ENCODE data around the gene OPCML. TPM values are rescaled to one million over a fixed set of nuclear protein-coding genes. Genes with fewer than 3 reads are reported as not detected.

OPCML gene
- total and polyA plus RNA-seq, 2 donors (not counting 1 experiment from before 2014, with no cell fraction given): not detected

- Histone ChIP-seq H3K27ac (ENCODE audit: low read length in 2 of 2) (no peak overlapping the region), H3K9ac (ENCODE audit: low read length) (no peak overlapping the region), H3K36me3 (replicated peaks in 1 of 2; ENCODE audit: control extremely low read depth in 1 of 2, control insufficient read depth in 1 of 2, extremely low read depth in 1 of 2, insufficient read depth in 2 of 2, low read length in 1 of 2) (no peaks in the 10 kb centered on the region), H2AFZ (ENCODE audit: insufficient read depth, low read depth, low read length, poor library complexity, severe bottlenecking) (no peak overlapping the region), H3K4me3 (ENCODE audit: control extremely low read depth in 1 of 5, extremely low read depth in 1 of 5, insufficient read depth in 1 of 5, low read depth in 2 of 5, low read length in 4 of 5) (no peak overlapping the region), H3K9me3 (ENCODE audit: control extremely low read depth in 1 of 3, control insufficient read depth in 2 of 3, insufficient read depth in 1 of 3, low read length in 2 of 3) (peaks cover 0 to 3% (median 0%) of the 10 kb centered on the region in 3 donors), H3K27me3 (replicated peaks in 1 of 4; ENCODE audit: control extremely low read depth in 1 of 4, control insufficient read depth in 3 of 4, insufficient read depth in 4 of 4, low read length in 3 of 4) (no peaks in the 10 kb centered on the region), H3K79me2 (ENCODE audit: control insufficient read depth, insufficient read depth, low read length) (no peaks in the 10 kb centered on the region), H3K4me2 (replicated peaks; ENCODE audit: low read depth, low read length, poor library complexity, severe bottlenecking) (no peak overlapping the region), H3K4me1 (ENCODE audit: control insufficient read depth in 2 of 2, insufficient read depth in 2 of 2, low read length in 2 of 2) (no peaks in the 10 kb centered on the region), H4K20me1 (ENCODE audit: control insufficient read depth, insufficient read depth, low read length, poor library complexity, severe bottlenecking) (no peaks in the 10 kb centered on the region)
- Mint-ChIP-seq H3K9me3 (ENCODE audit: insufficient read depth) (peaks cover 6% of the 10 kb centered on the region), H3K27ac (no peak overlapping the region), H3K4me3 (no peak overlapping the region), H3K27me3 (no peaks in the 10 kb centered on the region), H3K4me1 (no peaks in the 10 kb centered on the region)
- ChIA-PET POLR2A (no interaction called here), CTCF (no interaction called here)
- WGBS (ENCODE audit: insufficient coverage): 100% methylated on average over 1 of the region's 3 CpGs
- intact Hi-C loops (cut with micrococcal nuclease): no loop called here
- TF ChIP-seq CTCF (IDR thresholded peaks at IDR 0.05) (no peak), EZH2 (IDR thresholded peaks at IDR 0.05; ENCODE audit: borderline replicate concordance, insufficient read depth, low read depth, low read length, poor library complexity, severe bottlenecking) (no peak)
- no peak for ATAC-seq (ENCODE audit: low read depth)
- no peak for DNase-seq
These were observed 780.6 kb downstream of the OPCML start for GRCh38 chr11:132751516-132752250.

GRCh38 chr11:132746305-132746704 lies 786.0 kb downstream of the OPCML start:
- 66% methylated on average over 5 of the region's 5 CpGs for whole genome bisulfite sequencing (ENCODE audit: insufficient coverage)
- POLR2A ChIA-PET: no interaction called here

More at GRCh38 chr11:132746305-132746704, 786.0 kb downstream of the OPCML start:
- Mint-ChIP-seq H3K4me1 (no peaks in the 10 kb centered on the region), H3K27ac (no peak overlapping the region), H3K4me3 (no peak overlapping the region), H3K27me3 (no peaks in the 10 kb centered on the region), H3K9me3 (ENCODE audit: insufficient read depth) (peaks cover 5% of the 10 kb centered on the region)
- no peak overlapping the region for H3K4me2 ChIP-seq (replicated peaks; ENCODE audit: low read depth, low read length, poor library complexity, severe bottlenecking)
- H3K9me3 ChIP-seq (ENCODE audit: control extremely low read depth in 1 of 3, control insufficient read depth in 2 of 3, insufficient read depth in 1 of 3, low read length in 2 of 3): peaks cover 0 to 8% (median 0%) of the 10 kb centered on the region in 3 donors
- no peaks in the 10 kb centered on the region for H4K20me1 ChIP-seq (ENCODE audit: control insufficient read depth, insufficient read depth, low read length, poor library complexity, severe bottlenecking)
- H2AFZ ChIP-seq (ENCODE audit: insufficient read depth, low read depth, low read length, poor library complexity, severe bottlenecking): no peak overlapping the region
- no peaks in the 10 kb centered on the region for H3K4me1 ChIP-seq (ENCODE audit: control insufficient read depth in 2 of 2, insufficient read depth in 2 of 2, low read length in 2 of 2)
- TF ChIP-seq EZH2 (IDR thresholded peaks at IDR 0.05; ENCODE audit: borderline replicate concordance, insufficient read depth, low read depth, low read length, poor library complexity, severe bottlenecking) (no peak), CTCF (IDR thresholded peaks at IDR 0.05) (no peak)
- no peak overlapping the region for H3K27ac ChIP-seq (ENCODE audit: low read length in 2 of 2)
- H3K27me3 ChIP-seq (replicated peaks in 1 of 4; ENCODE audit: control extremely low read depth in 1 of 4, control insufficient read depth in 3 of 4, insufficient read depth in 4 of 4, low read length in 3 of 4): no peaks in the 10 kb centered on the region
- ATAC-seq (ENCODE audit: low read depth) (no peak), DNase-seq (no peak)
- CTCF ChIA-PET: no interaction called here
- no peaks in the 10 kb centered on the region for H3K79me2 ChIP-seq (ENCODE audit: control insufficient read depth, insufficient read depth, low read length)
- intact Hi-C loops (cut with micrococcal nuclease): no loop called here
- H3K4me3 ChIP-seq (ENCODE audit: control extremely low read depth in 1 of 5, extremely low read depth in 1 of 5, insufficient read depth in 1 of 5, low read depth in 2 of 5, low read length in 4 of 5): no peak overlapping the region
- no peaks in the 10 kb centered on the region for H3K36me3 ChIP-seq (replicated peaks in 1 of 2; ENCODE audit: control extremely low read depth in 1 of 2, control insufficient read depth in 1 of 2, extremely low read depth in 1 of 2, insufficient read depth in 2 of 2, low read length in 1 of 2)
- H3K9ac ChIP-seq (ENCODE audit: low read length): no peak overlapping the region
